ENCODE data around the gene SIKE1.
A peak's percentile ranks its signal among the peaks of the same experiment; 100 is the strongest.

Gene SIKE1

GRCh38 chr1:114770989-114771388 is 9.5 kb downstream of the SIKE1 start:
- in situ Hi-C loops (cut with MboI; ENCODE audit: low sequenced_read_pairs, unreplicated experiment): no loop called here
- no peak for DNase-seq (ENCODE audit: low spot score)
- TF ChIP-seq, protein P1, sequence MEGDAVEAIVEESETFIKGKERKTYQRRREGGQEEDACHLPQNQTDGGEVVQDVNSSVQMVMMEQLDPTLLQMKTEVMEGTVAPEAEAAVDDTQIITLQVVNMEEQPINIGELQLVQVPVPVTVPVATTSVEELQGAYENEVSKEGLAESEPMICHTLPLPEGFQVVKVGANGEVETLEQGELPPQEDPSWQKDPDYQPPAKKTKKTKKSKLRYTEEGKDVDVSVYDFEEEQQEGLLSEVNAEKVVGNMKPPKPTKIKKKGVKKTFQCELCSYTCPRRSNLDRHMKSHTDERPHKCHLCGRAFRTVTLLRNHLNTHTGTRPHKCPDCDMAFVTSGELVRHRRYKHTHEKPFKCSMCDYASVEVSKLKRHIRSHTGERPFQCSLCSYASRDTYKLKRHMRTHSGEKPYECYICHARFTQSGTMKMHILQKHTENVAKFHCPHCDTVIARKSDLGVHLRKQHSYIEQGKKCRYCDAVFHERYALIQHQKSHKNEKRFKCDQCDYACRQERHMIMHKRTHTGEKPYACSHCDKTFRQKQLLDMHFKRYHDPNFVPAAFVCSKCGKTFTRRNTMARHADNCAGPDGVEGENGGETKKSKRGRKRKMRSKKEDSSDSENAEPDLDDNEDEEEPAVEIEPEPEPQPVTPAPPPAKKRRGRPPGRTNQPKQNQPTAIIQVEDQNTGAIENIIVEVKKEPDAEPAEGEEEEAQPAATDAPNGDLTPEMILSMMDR (IDR thresholded peaks at IDR 0.05; ENCODE audit: borderline replicate concordance, control extremely low read depth, extremely low read depth, insufficient read depth, missing control alignments): no peak

DNA sequence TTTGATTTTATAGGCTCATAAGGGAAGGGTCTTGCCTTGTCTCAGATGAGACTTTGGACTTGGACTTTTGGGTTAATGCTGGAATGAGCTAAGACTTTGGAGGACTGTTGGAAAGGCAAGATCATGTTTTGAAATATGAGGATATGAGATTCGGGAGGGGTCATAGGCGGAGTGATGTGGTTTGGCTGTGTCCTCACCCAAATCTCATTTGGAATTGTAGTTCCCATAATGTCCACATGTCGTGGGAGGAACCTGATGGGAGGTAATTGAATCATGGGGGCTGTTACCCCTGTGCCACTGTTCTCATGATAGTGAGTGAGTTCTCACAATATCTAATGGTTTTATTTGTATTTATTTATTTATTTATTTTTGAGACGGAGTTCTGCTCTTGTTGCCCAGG is 15.8 kb downstream of the SIKE1 start:
- TF ChIP-seq, protein P1 (IDR thresholded peaks at IDR 0.05; ENCODE audit: borderline replicate concordance, control extremely low read depth, extremely low read depth, insufficient read depth, missing control alignments): no peak
- in situ Hi-C loops (cut with MboI; ENCODE audit: low sequenced_read_pairs, unreplicated experiment): no loop called here
- no peak for DNase-seq (ENCODE audit: low spot score)

DNA sequence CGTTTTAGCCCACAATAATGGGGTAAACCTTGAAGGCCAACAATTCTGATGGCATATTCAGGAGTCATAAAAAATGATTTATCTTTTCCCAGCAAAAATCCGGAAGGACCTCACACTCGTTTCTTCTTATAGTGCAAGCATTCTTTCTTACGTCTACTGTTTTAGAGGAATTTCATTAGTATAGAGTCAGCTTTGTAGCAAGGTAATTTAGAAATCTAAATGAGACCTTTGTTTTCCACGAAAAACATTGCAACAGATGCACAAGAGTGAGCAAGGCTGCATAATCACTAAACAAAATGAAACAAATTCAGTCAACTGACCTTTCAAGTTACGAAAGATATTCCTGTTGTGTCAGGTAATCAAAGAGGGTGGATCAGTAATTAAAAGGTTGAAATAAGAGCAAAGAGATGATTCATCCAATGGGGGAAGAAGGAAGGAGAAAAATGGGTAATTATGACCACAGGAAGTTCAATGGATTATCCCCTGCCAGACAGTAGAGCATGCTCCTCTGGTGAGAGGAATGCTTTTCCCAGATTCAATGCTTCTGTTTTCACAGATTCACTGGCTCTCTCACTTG is 22.1 kb downstream of the SIKE1 start:
- TF ChIP-seq, protein P1 (IDR thresholded peaks at IDR 0.05; ENCODE audit: borderline replicate concordance, control extremely low read depth, extremely low read depth, insufficient read depth, missing control alignments): no peak
- in situ Hi-C loops (cut with MboI; ENCODE audit: low sequenced_read_pairs, unreplicated experiment): no loop called here
- DNase-seq (ENCODE audit: low spot score): no peak

- TF ChIP-seq, protein P1 (IDR thresholded peaks at IDR 0.05; ENCODE audit: borderline replicate concordance, control extremely low read depth, extremely low read depth, insufficient read depth, missing control alignments): peak; percentile 14
- in situ Hi-C loops (cut with MboI; ENCODE audit: low sequenced_read_pairs, unreplicated experiment): no loop called here
- peak; percentile 91 for DNase-seq (ENCODE audit: low spot score)
These were observed 22.8 kb downstream of the SIKE1 start, which contains the start of gene CSDE1 for GRCh38 chr1:114757455-114758255. Gene CSDE1, minus strand, starts transcription at chr1:114757984. Its CDS starts 18,094 bp downstream, at chr1:114739890.

- no peak for DNase-seq (ENCODE audit: low spot score)
- TF ChIP-seq, protein P1 (IDR thresholded peaks at IDR 0.05; ENCODE audit: borderline replicate concordance, control extremely low read depth, extremely low read depth, insufficient read depth, missing control alignments): no peak
- in situ Hi-C loops (cut with MboI; ENCODE audit: low sequenced_read_pairs, unreplicated experiment): no loop called here
These were observed 23.5 kb downstream of the SIKE1 start for GRCh38 chr1:114756949-114757454.

DNA sequence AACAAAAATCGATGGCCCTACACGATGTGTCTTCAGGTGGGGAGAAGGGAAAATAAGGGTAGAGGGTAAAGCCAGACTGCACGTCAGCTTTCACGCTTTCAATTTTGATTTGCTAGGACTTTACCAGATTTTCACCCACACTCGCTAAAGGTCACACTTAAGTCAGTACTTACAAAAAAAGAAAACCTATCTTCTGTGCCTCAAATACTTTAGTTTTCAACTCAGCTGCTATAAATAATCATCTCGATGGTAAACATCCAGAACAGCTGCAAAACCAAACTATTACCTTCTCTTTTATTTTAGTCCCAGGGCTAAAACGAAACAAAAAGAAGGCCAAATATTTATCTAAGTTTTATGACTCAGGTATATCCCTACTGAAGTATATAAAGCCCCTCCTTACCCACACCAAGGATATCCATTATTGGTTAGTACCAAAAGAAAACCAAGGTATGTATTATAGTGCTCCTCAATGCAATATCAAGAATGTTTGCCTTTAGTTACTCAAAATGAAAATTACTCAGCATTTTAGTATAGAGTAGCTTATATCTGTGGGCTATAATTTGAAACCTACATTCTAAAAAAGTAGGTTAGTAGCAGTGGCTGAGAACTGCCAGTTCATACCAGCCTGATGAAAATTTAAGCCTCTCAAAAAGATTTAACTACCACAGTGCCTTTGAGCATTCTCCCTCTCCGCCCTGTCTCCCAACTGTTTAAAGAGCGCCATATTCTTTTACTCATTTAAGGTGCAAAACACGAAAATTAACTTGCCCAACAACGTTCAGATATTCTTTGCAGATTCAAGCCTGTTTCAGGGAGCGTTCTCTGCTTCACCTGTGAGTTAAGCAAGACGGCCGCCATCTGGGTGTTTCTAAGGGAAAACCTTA is 24.2 kb downstream of the SIKE1 start:
- TF ChIP-seq, protein P1 (IDR thresholded peaks at IDR 0.05; ENCODE audit: borderline replicate concordance, control extremely low read depth, extremely low read depth, insufficient read depth, missing control alignments): no peak
- DNase-seq (ENCODE audit: low spot score): peak; percentile 65
- in situ Hi-C loops (cut with MboI; ENCODE audit: low sequenced_read_pairs, unreplicated experiment): no loop called here

Data from GM13976 (cell line).